T-helper 1 cell treated with Interleukin-12 subunit alpha and Interleukin-12 subunit beta and Interleukin-4 antibody, amounts not matched to agents 30 μg/mL and 1 μg/mL, for 36 hours (primary cell): ENCODE data around the gene IL7R.
"Not testable (repeated sequence)": the region's sequence is repeated elsewhere in the genome, so short reads cannot be mapped to it uniquely, and the experiment has no call there.

Experiments
- H3K27ac Mint-ChIP-seq: one replicate; pipeline ENCODE4 v1.8.0; 2021; ENCODE audit warnings: mild to moderate bottlenecking, mixed read lengths
- H3K27me3 Mint-ChIP-seq: one replicate; pipeline ENCODE4 v1.8.0; 2021; ENCODE audit warnings: low read depth, mixed read lengths
- H3K36me3 Mint-ChIP-seq: one replicate; pipeline ENCODE4 v1.8.0; 2021; ENCODE audit warnings: low read depth, mixed read lengths
- H3K4me1 Mint-ChIP-seq: one replicate; pipeline ENCODE4 v1.8.0; 2021; ENCODE audit warnings: low read depth, mixed read lengths
- H3K4me3 Mint-ChIP-seq: one replicate; pipeline ENCODE4 v1.8.0; 2021; ENCODE audit warnings: mild to moderate bottlenecking, moderate library complexity, mixed read lengths
- H3K9me3 Mint-ChIP-seq: one replicate; pipeline ENCODE4 v1.8.0; 2021; ENCODE audit warnings: mixed read lengths

Gene IL7R

DNA sequence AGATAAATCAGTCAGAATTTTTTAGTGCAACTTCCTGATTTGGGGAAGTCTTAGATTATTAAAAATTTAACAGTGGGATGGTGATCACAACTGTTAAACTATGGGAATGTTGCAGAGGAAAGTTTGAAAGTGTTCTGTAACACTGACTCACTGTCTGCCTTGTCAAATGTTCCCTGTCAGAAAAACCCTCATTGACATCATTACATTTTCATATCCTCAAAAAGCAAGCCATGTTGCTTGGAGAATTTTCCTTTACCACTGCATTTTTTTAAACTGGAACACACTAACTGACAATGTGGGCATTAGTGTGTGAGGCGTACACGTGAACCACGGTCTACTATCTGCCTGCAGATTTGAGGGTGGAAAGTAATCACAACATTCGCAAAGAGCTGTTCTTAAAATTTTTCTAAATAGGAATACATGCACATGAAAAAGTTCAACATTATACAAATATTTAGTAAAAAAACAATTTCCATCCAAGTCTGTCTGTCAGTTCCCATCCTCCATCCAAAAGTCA, 28.6 kb upstream of the IL7R start:
- H3K36me3 Mint-ChIP-seq = peaks cover 3% of the 10 kb centered on the region
- no peaks in the 10 kb centered on the region for H3K9me3 Mint-ChIP-seq
- no peaks in the 10 kb centered on the region for H3K27me3 Mint-ChIP-seq
- peaks cover 76% of the 10 kb centered on the region for H3K4me1 Mint-ChIP-seq
- peak overlapping the region; percentile 58 for H3K27ac Mint-ChIP-seq
- H3K4me3 Mint-ChIP-seq = no peak overlapping the region

- Mint-ChIP-seq H3K36me3 (peaks cover 4% of the 10 kb centered on the region), H3K4me1 (peaks cover 78% of the 10 kb centered on the region), H3K27me3 (no peaks in the 10 kb centered on the region), H3K27ac (peak overlapping the region; percentile 75), H3K4me3 (peak overlapping the region; percentile 27), H3K9me3 (no peaks in the 10 kb centered on the region)
Measured at GRCh38 chr5:35830587-35830986, 26.1 kb upstream of the IL7R start.

GRCh38 chr5:35832762-35833161, 23.9 kb upstream of the IL7R start:
- Mint-ChIP-seq H3K27ac (peak overlapping the region; percentile 95), H3K27me3 (no peaks in the 10 kb centered on the region), H3K4me3 (peak overlapping the region; percentile 36), H3K9me3 (no peaks in the 10 kb centered on the region), H3K36me3 (peaks cover 6% of the 10 kb centered on the region), H3K4me1 (peaks cover 70% of the 10 kb centered on the region)

DNA sequence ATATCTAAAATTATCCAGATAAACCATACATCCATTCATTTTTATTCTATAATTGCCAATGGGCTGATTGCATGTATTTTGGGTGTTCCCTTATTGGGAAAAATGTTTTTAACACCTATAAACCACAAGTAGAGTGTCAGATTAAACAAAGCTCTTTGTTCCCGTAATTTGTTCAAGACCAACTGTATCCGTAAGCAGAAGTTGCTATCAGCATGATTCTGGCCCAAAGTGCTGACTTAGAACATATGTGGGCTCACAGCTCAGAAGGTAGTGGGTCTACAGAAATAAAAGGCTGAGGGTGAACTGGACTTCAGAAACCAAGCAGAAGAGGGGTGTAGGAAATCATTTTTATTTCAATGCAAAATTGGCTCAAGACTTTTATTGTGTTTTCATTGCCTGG, 23.5 kb upstream of the IL7R start:
- peak overlapping the region; percentile 60 for H3K4me3 Mint-ChIP-seq
- H3K4me1 Mint-ChIP-seq = peaks cover 69% of the 10 kb centered on the region
- no peaks in the 10 kb centered on the region for H3K9me3 Mint-ChIP-seq
- no peaks in the 10 kb centered on the region for H3K27me3 Mint-ChIP-seq
- H3K36me3 Mint-ChIP-seq = peaks cover 6% of the 10 kb centered on the region
- H3K27ac Mint-ChIP-seq = peak overlapping the region; percentile 95

GRCh38 chr5:35835796-35836742, 20.6 kb upstream of the IL7R start:
- peak overlapping the region; percentile 87 for H3K27ac Mint-ChIP-seq

DNA sequence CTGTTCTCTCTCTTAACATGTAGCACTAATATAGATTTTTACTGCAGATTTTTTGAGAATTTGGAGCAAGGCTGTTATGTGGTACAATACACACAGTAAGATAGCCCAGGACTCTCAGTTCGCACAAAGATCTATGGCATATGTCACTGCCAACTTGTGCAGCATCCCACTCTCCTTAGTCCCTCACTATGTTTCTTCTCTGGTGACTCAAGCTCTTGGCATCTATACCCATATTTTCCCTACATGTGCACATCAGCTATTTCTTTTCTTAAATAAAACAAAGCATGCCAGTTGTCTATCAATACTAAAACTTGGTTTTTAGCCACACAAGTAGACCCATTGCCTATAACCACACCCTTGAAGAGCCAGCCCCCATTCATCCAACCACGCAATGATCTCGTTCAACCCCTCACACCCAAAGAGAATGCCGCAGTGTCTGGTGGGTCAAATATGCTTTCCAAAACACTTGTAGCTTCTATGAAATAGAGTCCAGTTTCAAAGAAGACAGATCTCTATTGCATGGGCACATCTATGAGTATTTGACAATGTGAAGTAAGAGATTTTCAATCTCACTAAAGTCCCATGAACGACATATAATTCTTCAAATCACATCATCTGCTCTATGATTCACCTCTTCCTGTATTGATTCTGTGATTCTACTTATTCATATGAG, 18.2 kb upstream of the IL7R start:
- peaks cover 49% of the 10 kb centered on the region for H3K4me1 Mint-ChIP-seq
- peaks cover 14% of the 10 kb centered on the region for H3K9me3 Mint-ChIP-seq
- no peak overlapping the region for H3K4me3 Mint-ChIP-seq
- H3K36me3 Mint-ChIP-seq = peaks cover 19% of the 10 kb centered on the region
- no peak overlapping the region for H3K27ac Mint-ChIP-seq
- H3K27me3 Mint-ChIP-seq = no peaks in the 10 kb centered on the region

More at GRCh38 chr5:35835796-35836742, 20.6 kb upstream of the IL7R start:
- H3K4me1 Mint-ChIP-seq = peaks cover 73% of the 10 kb centered on the region
- H3K36me3 Mint-ChIP-seq = peaks cover 11% of the 10 kb centered on the region
- peak overlapping the region; percentile 61 for H3K4me3 Mint-ChIP-seq
- peaks cover 4% of the 10 kb centered on the region for H3K9me3 Mint-ChIP-seq
- no peaks in the 10 kb centered on the region for H3K27me3 Mint-ChIP-seq

- no peak overlapping the region for H3K4me3 Mint-ChIP-seq
- peaks cover 19% of the 10 kb centered on the region for H3K4me1 Mint-ChIP-seq
- peaks cover 48% of the 10 kb centered on the region for H3K36me3 Mint-ChIP-seq
- H3K9me3 Mint-ChIP-seq = peaks cover 50% of the 10 kb centered on the region
- H3K27me3 Mint-ChIP-seq = no peaks in the 10 kb centered on the region
- H3K27ac Mint-ChIP-seq = no peak overlapping the region
Measured at GRCh38 chr5:35842856-35843255, 13.8 kb upstream of the IL7R start.

DNA sequence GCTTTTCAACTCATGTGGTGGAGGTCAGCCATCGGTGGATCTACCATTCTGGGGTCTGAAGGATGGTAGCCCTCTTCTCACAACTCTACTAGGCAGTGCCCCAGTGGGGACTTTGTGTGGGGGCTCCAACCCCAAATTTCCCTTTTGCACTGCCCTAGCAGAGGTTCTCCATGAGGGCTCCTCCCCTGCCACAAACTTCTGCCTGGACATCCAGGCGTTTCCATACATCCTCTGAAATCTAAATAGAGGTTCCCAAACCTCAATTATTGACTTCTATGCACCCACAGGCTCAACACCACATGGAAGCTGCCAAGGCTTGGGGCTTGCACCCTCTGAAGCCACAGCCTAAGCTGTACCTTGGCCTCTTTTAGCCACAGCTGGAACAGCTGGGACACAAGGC, 11.2 kb upstream of the IL7R start:
- Mint-ChIP-seq H3K9me3 (peaks cover 53% of the 10 kb centered on the region), H3K36me3 (peaks cover 42% of the 10 kb centered on the region)
- H3K4me3 Mint-ChIP-seq, H3K27ac Mint-ChIP-seq, H3K4me1 Mint-ChIP-seq, H3K27me3 Mint-ChIP-seq: not testable (repeated sequence)

DNA sequence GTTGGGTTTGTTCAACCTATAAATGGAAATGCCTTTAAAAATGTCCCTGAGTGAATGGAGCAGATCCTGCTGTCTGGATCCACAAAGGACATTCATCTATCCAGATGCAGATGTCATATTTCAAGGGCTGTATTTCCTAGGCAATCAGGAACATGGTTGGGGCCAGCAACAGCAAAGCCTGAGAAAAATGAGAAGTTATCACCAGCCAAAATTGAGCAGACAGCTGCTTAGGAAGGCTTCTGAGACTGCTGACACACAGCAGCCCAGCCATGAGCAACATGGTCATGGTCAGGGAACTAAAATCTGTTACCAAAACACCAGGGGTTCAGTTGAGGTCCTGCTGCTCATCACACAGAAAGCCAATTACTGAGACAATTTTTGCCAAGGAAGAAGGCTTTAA, 9.2 kb upstream of the IL7R start:
- Mint-ChIP-seq H3K36me3 (peaks cover 40% of the 10 kb centered on the region), H3K4me1 (peaks cover 20% of the 10 kb centered on the region), H3K27me3 (no peaks in the 10 kb centered on the region), H3K4me3 (no peak overlapping the region), H3K27ac (no peak overlapping the region), H3K9me3 (peaks cover 48% of the 10 kb centered on the region)

DNA sequence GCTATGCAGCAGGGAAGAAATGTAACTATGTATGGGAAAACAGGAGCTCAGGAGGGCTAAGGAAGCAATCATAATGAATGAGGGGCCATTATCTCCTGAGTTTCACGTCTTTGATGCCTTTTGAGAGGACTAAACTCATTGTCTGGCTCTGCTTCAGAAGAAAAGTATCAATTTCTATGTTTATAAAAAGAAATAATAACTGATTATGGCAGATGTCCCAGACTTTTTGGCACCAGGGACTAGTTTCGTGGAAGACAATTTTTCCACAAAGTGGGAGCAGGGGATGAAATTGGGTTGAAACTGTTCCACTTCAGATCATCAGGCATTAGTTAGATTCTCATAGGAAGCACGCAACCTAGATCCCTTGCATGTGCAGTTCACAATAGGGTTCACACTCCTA, 8.7 kb upstream of the IL7R start:
- H3K4me1 Mint-ChIP-seq = peaks cover 23% of the 10 kb centered on the region
- H3K36me3 Mint-ChIP-seq = peaks cover 40% of the 10 kb centered on the region
- peaks cover 46% of the 10 kb centered on the region for H3K9me3 Mint-ChIP-seq
- no peak overlapping the region for H3K4me3 Mint-ChIP-seq
- no peak overlapping the region for H3K27ac Mint-ChIP-seq
- no peaks in the 10 kb centered on the region for H3K27me3 Mint-ChIP-seq

DNA sequence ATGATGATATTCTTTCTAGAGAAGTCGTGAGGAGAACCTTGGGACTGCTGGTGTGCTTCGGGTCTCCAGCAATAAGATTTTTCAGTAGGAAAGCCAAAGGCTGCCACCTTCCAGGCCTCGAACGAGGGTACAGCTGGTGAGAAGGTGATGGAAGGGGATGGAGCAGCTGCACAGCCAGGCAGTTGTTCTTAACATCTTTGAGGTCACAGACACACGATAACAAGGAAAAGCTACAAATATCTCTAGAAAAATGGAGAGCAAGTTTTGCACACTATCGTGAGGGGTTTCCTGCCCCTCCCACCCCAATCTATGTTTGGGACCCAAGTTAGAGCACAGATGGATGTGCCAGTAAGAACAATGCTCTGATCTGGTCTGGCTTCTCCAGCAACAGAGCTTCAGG, 6.8 kb upstream of the IL7R start:
- Mint-ChIP-seq H3K27me3 (no peaks in the 10 kb centered on the region), H3K4me3 (no peak overlapping the region), H3K36me3 (peaks cover 30% of the 10 kb centered on the region), H3K27ac (no peak overlapping the region), H3K9me3 (peaks cover 31% of the 10 kb centered on the region), H3K4me1 (peaks cover 39% of the 10 kb centered on the region)

- H3K36me3 Mint-ChIP-seq = peaks cover 18% of the 10 kb centered on the region
- H3K27ac Mint-ChIP-seq = no peak overlapping the region
- peaks cover 49% of the 10 kb centered on the region for H3K4me1 Mint-ChIP-seq
- H3K9me3 Mint-ChIP-seq = peaks cover 23% of the 10 kb centered on the region
- no peaks in the 10 kb centered on the region for H3K27me3 Mint-ChIP-seq
- H3K4me3 Mint-ChIP-seq = no peak overlapping the region
Measured at GRCh38 chr5:35850967-35851680, 5.6 kb upstream of the IL7R start.

DNA sequence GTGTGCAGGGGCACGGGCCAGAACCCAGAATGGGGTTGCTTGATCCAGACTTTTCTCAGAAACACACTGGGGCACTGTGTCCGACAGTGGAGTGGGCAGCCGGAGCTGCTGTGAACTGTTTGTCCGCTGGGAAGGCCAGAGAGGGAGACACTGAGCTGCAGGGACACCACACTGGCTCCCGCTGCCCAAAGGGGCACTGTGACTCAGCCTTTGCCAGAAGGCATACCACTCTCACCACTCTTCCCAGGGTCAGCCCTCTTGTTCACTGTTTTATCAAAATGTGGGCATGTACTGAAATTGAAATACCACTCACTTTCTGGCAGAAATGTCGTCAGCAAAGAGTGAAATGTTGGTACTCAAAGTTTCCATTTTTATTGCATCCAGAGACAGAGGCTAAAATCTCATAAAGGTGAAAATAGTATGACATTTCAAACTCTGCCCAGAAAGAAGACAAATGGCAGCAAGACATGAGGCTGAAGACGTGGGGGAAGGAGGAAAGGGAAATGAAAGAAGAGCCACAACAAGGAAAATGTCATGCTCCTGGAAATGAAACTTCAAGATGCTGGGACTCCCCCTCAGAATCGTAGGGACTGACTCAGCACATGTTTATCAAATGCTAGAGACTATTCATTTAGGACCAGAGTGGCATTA, 4.5 kb upstream of the IL7R start:
- peak overlapping the region; percentile 84 for H3K4me3 Mint-ChIP-seq
- peaks cover 12% of the 10 kb centered on the region for H3K9me3 Mint-ChIP-seq
- H3K36me3 Mint-ChIP-seq = peaks cover 14% of the 10 kb centered on the region
- H3K27me3 Mint-ChIP-seq = no peaks in the 10 kb centered on the region
- H3K27ac Mint-ChIP-seq = peak overlapping the region; percentile 98
- peaks cover 58% of the 10 kb centered on the region for H3K4me1 Mint-ChIP-seq

- H3K4me3 Mint-ChIP-seq = peak overlapping the region; percentile 84
- peaks cover 12% of the 10 kb centered on the region for H3K36me3 Mint-ChIP-seq
- peaks cover 58% of the 10 kb centered on the region for H3K4me1 Mint-ChIP-seq
- peaks cover 7% of the 10 kb centered on the region for H3K9me3 Mint-ChIP-seq
- H3K27ac Mint-ChIP-seq = peak overlapping the region; percentile 98
- H3K27me3 Mint-ChIP-seq = no peaks in the 10 kb centered on the region
Measured at GRCh38 chr5:35852773-35853172, 3.9 kb upstream of the IL7R start.
